GM19324 (cell line): ENCODE results near the gene COL8A1.

ENCODE experiments used
- ATAC-seq: cut with Tn5 transposase; IDR thresholded peaks from one replicate; pipeline ENCODE4 v1.9.1; 2021; ENCODE audit warnings: mild to moderate bottlenecking, moderate library complexity; ENCODE audit not compliant: unreplicated experiment, low FRiP score

Gene COL8A1

GRCh38 chr3:99668044-99668443, 29.6 kb downstream of the COL8A1 start:
- no peak for ATAC-seq

- ATAC-seq = no peak
Observed at GRCh38 chr3:99669879-99670555, 31.6 kb downstream of the COL8A1 start.

- ATAC-seq = no peak
Observed at GRCh38 chr3:99670556-99670950, 32.2 kb downstream of the COL8A1 start.

GRCh38 chr3:99674086-99674789, 35.8 kb downstream of the COL8A1 start:
- ATAC-seq = no peak

GRCh38 chr3:99678023-99678422, 39.6 kb downstream of the COL8A1 start:
- no peak for ATAC-seq

- ATAC-seq = no peak
Observed at GRCh38 chr3:99678896-99679295, 40.5 kb downstream of the COL8A1 start.

- peak; percentile 91 for ATAC-seq
Observed at GRCh38 chr3:99681512-99681911, 43.1 kb downstream of the COL8A1 start.

- no peak for ATAC-seq
Observed at GRCh38 chr3:99681976-99682375, 43.6 kb downstream of the COL8A1 start.

- ATAC-seq = no peak
Observed at GRCh38 chr3:99683465-99683864, 45.1 kb downstream of the COL8A1 start.

- ATAC-seq = no peak
Observed at GRCh38 chr3:99683876-99684275, 45.5 kb downstream of the COL8A1 start.

GRCh38 chr3:99684644-99685043, 46.2 kb downstream of the COL8A1 start:
- no peak for ATAC-seq

- no peak for ATAC-seq
Observed at GRCh38 chr3:99686469-99686868, 48.1 kb downstream of the COL8A1 start.

- no peak for ATAC-seq
Observed at GRCh38 chr3:99686955-99687612, 48.7 kb downstream of the COL8A1 start.

GRCh38 chr3:99690761-99691369, 52.5 kb downstream of the COL8A1 start:
- no peak for ATAC-seq

- no peak for ATAC-seq
Observed at GRCh38 chr3:99693636-99694035, 55.2 kb downstream of the COL8A1 start.

- ATAC-seq = no peak
Observed at GRCh38 chr3:99696497-99696896, 58.1 kb downstream of the COL8A1 start.

GRCh38 chr3:99697250-99697649, 58.9 kb downstream of the COL8A1 start:
- no peak for ATAC-seq

- ATAC-seq = no peak
Observed at GRCh38 chr3:99698932-99699331, 60.5 kb downstream of the COL8A1 start.

GRCh38 chr3:99699841-99700240, 61.4 kb downstream of the COL8A1 start:
- no peak for ATAC-seq

GRCh38 chr3:99700631-99701268, 62.4 kb downstream of the COL8A1 start:
- ATAC-seq = no peak
